Raji (cell line): ENCODE data around the gene LRTM2.

Source experiments
- POLR2A ChIP-seq: IDR thresholded peaks from 2 replicates; pipeline ENCODE4 v1.6.1; 2011; ENCODE audit warnings: low read depth, low read length, control low read depth; ENCODE audit not compliant: insufficient read depth

Gene LRTM2

GRCh38 chr12:1820191-1820895, at the start of gene LRTM2:
TSS of gene LRTM2 (plus strand) at chr12:1820565. CDS start at chr12:1828149, 7,584 bp downstream.
- no peak for TF ChIP-seq POLR2A

- no peak for TF ChIP-seq POLR2A
Observed at GRCh38 chr12:1773937-1774655, 46.3 kb upstream of the LRTM2 start.

GRCh38 chr12:1776170-1776921, 44.0 kb upstream of the LRTM2 start:
- TF ChIP-seq POLR2A: no peak

- TF ChIP-seq POLR2A: no peak
Observed at GRCh38 chr12:1777798-1778197, 42.6 kb upstream of the LRTM2 start.

- no peak for TF ChIP-seq POLR2A
Observed at GRCh38 chr12:1778911-1779310, 41.5 kb upstream of the LRTM2 start.

GRCh38 chr12:1779783-1780182, 40.6 kb upstream of the LRTM2 start:
- TF ChIP-seq POLR2A: no peak

GRCh38 chr12:1781772-1782171, 38.6 kb upstream of the LRTM2 start:
- no peak for TF ChIP-seq POLR2A

- no peak for TF ChIP-seq POLR2A
Observed at GRCh38 chr12:1782215-1782614, 38.1 kb upstream of the LRTM2 start.

- no peak for TF ChIP-seq POLR2A
Observed at GRCh38 chr12:1787714-1788113, 32.7 kb upstream of the LRTM2 start.

- no peak for TF ChIP-seq POLR2A
Observed at GRCh38 chr12:1790444-1790843, 29.9 kb upstream of the LRTM2 start.

GRCh38 chr12:1791104-1791841, 29.1 kb upstream of the LRTM2 start:
- TF ChIP-seq POLR2A: no peak

- no peak for TF ChIP-seq POLR2A
Observed at GRCh38 chr12:1792406-1792805, 28.0 kb upstream of the LRTM2 start.

GRCh38 chr12:1793426-1794210, 26.7 kb upstream of the LRTM2 start:
- no peak for TF ChIP-seq POLR2A

GRCh38 chr12:1794440-1795090, 25.8 kb upstream of the LRTM2 start:
- TF ChIP-seq POLR2A: no peak
